GM08714 (cell line): Measurements from ENCODE around the gene CCDC88C.
"Not testable (repeated sequence)": the region's sequence is repeated elsewhere in the genome, so short reads cannot be mapped to it uniquely, and the experiment has no call there.

ENCODE experiments used
- H3K4me3 ChIP-seq: fragments of 200-500 bp; sonication (Bioruptor generic); 2 replicates; pipeline ENCODE4 v1.5.1; 2014; ENCODE audit warnings: mild to moderate bottlenecking, low read length, inconsistent platforms
- ZNF274 ChIP-seq: IDR thresholded peaks from 2 replicates; pipeline ENCODE4 v1.6.1; 2012; ENCODE audit warnings: mild to moderate bottlenecking, low read depth, low read length

Gene CCDC88C

DNA sequence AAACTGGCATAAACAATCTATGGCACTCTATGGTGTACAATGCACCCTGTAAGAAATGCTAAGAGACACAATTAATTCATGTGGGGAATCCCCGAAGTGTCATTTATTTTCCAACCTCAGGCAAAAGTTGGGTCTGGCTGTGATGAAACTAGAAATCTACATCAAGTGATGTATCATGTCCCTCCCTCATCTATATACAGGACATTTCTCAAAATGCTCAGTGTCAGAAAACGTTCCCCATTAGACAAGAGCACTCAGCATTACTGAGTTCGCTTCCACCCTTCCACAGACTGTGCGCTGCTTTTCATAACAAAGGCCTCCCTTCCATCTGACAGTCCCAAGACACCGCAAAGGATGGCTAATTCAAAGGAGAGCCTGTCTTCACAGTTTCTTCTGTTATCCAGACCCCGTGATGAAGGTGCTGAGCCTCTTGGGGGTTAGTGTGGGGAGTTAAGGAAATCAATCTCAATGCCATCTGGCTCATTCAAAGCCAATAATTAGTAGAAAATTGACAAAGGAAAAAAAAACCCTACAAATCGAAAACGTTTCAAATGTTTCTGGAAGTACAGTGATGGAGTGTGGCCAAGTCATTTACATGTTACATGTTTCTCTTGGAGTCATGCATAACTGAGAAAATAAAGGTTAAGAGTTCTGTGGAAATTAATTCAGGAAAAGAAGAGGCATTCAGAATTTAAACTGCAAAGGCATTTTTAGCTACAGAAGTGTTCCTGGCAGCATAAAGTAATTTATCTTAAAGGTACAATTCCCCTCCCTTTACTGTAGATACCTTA lies 7.5 kb downstream of the CCDC88C start:
- no peak for TF ChIP-seq ZNF274
- H3K4me3 ChIP-seq = no peak overlapping the region; the same call in 1 of the 2 replicates

GRCh38 chr14:91409240-91409639 lies 8.4 kb downstream of the CCDC88C start:
- not testable (repeated sequence) for H3K4me3 ChIP-seq

GRCh38 chr14:91406982-91407381 lies 10.6 kb downstream of the CCDC88C start:
- no peak for TF ChIP-seq ZNF274
- H3K4me3 ChIP-seq = no peak overlapping the region

GRCh38 chr14:91406451-91406850 lies 11.2 kb downstream of the CCDC88C start:
- H3K4me3 ChIP-seq = no peak overlapping the region
- TF ChIP-seq ZNF274 = no peak

DNA sequence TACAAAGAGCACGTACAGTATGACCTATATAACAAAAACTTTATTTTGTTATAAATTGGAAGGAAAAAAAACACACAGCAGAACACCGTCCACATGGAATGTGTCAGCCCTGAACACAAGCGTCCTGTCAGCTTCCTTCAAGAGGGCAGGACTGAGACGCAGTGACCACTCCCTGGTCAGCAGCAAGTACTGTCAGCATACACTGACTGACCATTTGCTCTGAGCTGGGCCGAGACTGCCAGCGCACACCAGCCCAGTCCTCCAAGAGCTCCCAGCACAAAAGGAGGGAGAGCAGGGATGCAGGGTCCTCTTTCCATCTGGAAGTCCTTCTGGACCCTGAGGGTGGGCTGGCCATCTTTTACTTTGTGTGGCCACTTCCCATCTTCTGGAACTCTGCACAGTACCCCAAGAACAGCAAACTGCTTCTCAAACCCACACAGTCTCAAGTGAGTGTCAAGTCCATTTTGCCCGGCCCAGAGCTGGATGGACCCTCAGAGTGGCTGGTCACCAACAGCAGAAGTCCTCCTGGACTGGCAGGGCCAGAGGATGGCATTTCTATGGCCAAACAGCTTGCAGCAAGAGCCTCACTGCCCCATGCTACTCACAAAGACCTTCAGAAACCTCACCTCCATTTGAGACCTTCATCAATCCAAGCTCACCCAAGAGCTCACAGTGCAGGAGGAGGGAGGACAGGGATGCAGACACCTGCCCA lies 11.7 kb downstream of the CCDC88C start:
- no peak for TF ChIP-seq ZNF274
- no peak overlapping the region for H3K4me3 ChIP-seq

GRCh38 chr14:91405241-91405721 lies 12.3 kb downstream of the CCDC88C start:
- H3K4me3 ChIP-seq = no peak overlapping the region
- no peak for TF ChIP-seq ZNF274

DNA sequence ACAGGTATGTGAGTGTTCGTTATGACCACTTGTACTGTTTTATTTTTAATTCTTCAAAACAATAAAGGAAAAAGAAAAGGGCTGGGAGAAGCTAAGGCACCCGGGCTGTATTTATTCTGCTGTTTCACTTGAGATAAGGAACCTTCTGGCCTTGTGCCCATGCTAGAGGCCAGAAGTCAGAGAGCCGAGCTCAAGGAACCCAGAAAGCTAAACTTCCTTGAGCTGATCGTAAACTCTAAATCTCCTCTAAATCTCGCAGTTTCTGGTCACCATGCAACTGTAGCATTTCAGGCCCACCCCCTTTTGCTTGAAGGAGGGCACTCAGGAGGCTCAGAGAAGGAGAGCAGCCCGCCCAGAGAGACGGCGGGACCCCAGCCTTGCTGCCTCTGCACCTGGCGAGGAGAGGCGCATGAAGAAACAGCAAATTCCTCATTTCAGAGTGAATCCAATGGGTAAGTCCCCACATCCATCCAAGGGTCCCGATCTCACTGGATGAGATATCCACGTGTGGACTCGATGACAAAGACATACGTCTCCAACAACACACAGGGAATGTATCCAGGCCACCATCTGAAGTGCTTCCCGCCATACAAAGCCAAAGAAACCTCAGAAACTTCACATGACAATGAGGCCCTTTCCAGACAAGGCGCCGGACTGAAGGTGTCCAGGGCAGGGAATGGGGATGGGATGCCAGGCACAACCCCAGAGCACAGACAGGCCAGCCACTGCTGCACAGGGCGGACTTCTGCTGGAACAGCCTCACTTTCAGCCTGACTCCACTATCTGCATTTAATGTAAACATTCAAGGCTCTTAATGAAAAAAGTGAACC lies 14.6 kb downstream of the CCDC88C start:
- H3K4me3 ChIP-seq = no peak overlapping the region
- no peak for TF ChIP-seq ZNF274

GRCh38 chr14:91402348-91402747 lies 15.3 kb downstream of the CCDC88C start:
- no peak for TF ChIP-seq ZNF274
- no peak overlapping the region for H3K4me3 ChIP-seq

DNA sequence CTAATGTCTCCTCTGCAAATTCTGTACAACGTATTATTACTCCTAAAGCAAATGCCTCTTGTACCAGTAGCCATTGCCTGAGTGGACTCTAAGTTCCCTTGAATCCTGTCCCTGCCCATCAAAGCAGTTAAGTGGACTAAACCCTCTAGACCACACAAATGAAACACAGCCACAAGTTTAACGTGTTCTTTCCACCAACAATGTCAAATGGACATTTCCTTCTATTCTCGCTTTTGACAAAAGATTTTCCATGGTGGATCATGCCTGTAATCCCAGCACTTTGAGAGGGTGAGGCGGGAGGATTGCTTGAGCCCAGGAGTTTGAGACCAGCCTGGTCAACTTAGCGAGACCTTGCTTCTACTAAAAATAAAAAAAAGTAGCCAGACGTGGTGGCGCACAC lies 15.9 kb downstream of the CCDC88C start:
- no peak for TF ChIP-seq ZNF274
- H3K4me3 ChIP-seq = no peak overlapping the region

- peak overlapping the region; percentile 56; the same call in 1 of the 2 replicates for H3K4me3 ChIP-seq
- no peak for TF ChIP-seq ZNF274
Measured at GRCh38 chr14:91400696-91401095, 16.9 kb downstream of the CCDC88C start.

- H3K4me3 ChIP-seq = peak overlapping the region; percentile 56; the same call in 1 of the 2 replicates
- TF ChIP-seq ZNF274 = no peak
Measured at GRCh38 chr14:91399868-91400640, 17.6 kb downstream of the CCDC88C start.

DNA sequence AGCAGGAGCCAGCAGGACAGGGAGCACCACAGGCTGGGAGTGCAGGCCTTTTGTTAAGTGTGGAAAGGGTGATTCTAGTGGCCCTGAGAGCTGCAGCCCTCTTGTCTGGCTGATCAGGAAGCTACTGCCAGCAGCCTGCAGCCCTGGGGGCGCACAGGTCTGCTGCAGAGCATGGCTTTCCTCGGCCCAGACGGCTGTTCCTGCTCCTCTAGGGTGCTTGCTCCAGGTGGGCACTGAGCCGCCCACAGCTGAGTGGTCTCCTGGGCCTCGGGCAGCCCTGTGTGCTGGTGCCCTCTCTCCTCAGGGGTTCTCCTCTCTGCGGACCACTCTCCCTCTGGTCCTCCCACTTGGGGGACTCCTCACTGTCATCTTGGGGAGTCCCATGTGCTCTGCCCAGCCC lies 18.9 kb downstream of the CCDC88C start:
- TF ChIP-seq ZNF274 = no peak
- no peak overlapping the region; the same call in 1 of the 2 replicates for H3K4me3 ChIP-seq

DNA sequence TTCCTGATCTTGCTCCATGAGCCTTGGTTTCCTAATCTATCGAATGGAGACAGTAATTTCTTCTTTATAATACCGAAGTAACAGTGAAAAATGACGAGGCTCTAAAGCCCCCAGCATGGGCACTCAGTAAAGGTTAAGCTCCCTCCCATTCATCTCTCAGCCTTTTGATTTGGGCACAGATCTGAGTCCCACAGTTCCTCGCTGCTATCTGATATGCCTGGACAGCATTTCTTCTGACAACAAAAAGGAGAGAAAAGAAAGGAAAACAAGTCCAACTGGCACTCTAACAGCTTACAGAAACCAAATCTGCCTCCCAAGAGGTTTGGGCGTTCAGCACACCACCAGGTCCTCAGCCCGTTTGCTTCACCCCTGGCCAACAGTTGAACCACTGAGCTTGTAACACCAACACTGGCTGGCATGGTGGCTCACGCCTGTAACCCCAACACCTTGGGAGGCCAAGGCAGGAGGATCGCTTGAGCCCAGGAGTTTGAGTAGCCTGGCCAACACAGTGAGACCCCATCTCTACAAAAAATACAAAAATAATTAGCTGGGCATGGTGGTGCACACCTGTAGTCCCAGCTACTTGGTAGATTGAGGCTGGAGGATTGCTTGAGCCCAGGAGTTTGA lies 19.5 kb downstream of the CCDC88C start:
- no peak for TF ChIP-seq ZNF274
- H3K4me3 ChIP-seq = peak overlapping the region; percentile 34; the same call in 1 of the 2 replicates
